Mesendoderm (in vitro differentiated cells): Measurements from ENCODE around the gene KANSL1.
"Not testable (repeated sequence)": the region's sequence is repeated elsewhere in the genome, so short reads cannot be mapped to it uniquely, and the experiment has no call there.

Source experiments
- DNase-seq: peaks from one replicate; pipeline ENCODE4 v3.0.0; 2013
- H2AK5ac ChIP-seq: 2 replicates; pipeline ENCODE4 v1.6.1; 2013; ENCODE audit warnings: low read length, inconsistent platforms
- H2BK120ac ChIP-seq: 2 replicates; pipeline ENCODE4 v1.6.1; 2013; ENCODE audit warnings: low read depth, mild to moderate bottlenecking, low read length, moderate library complexity, mixed read lengths
- H2BK15ac ChIP-seq: replicated peaks from 2 replicates; pipeline ENCODE4 v1.6.1; 2013; ENCODE audit warnings: low read depth, mild to moderate bottlenecking, moderate library complexity
- H2BK5ac ChIP-seq: 2 replicates; pipeline ENCODE4 v1.6.1; 2013; ENCODE audit warnings: low read length, inconsistent platforms
- H3K18ac ChIP-seq: 2 replicates; pipeline ENCODE4 v1.6.1; 2013; ENCODE audit warnings: mild to moderate bottlenecking, low read length, mixed read lengths
- H3K23ac ChIP-seq: one replicate; pipeline ENCODE4 v1.6.1; 2013; ENCODE audit warnings: low read length
- H3K27ac ChIP-seq: 2 replicates; pipeline ENCODE4 v1.5.1; 2013; ENCODE audit warnings: low read depth, mild to moderate bottlenecking, inconsistent platforms, low read length, moderate library complexity
- H3K27me3 ChIP-seq: 2 replicates; pipeline ENCODE4 v1.6.1; 2013; ENCODE audit warnings: low read length, control low read depth, mild to moderate bottlenecking, inconsistent platforms; ENCODE audit not compliant: insufficient read depth, poor library complexity
- H3K36me3 ChIP-seq: 2 replicates; pipeline ENCODE4 v1.6.1; 2013; ENCODE audit warnings: low read length, inconsistent platforms; ENCODE audit not compliant: control insufficient read depth, insufficient read depth
- H3K4ac ChIP-seq: one replicate; pipeline ENCODE4 v1.6.1; 2013; ENCODE audit warnings: low read depth, mild to moderate bottlenecking, low read length, moderate library complexity
- H3K4me1 ChIP-seq: 2 replicates; pipeline ENCODE4 v1.6.1; 2013; ENCODE audit warnings: low read depth, low read length, inconsistent platforms; ENCODE audit not compliant: control insufficient read depth
- H3K4me2 ChIP-seq: 2 replicates; pipeline ENCODE4 v1.6.1; 2013; ENCODE audit warnings: low read length
- H3K4me3 ChIP-seq: 2 replicates; pipeline ENCODE4 v1.5.1; 2013; ENCODE audit warnings: mild to moderate bottlenecking, low read length
- H3K56ac ChIP-seq: one replicate; pipeline ENCODE4 v1.6.1; 2013; ENCODE audit warnings: low read length
- H3K79me1 ChIP-seq: 2 replicates; pipeline ENCODE4 v1.6.1; 2013; ENCODE audit warnings: low read length, inconsistent platforms
- H3K79me2 ChIP-seq: 2 replicates; pipeline ENCODE4 v1.6.1; 2013; ENCODE audit warnings: mild to moderate bottlenecking, low read length; ENCODE audit not compliant: control insufficient read depth, insufficient read depth
- H3K9ac ChIP-seq: 2 replicates; pipeline ENCODE4 v1.6.1; 2013; ENCODE audit warnings: low read length, inconsistent platforms
- H4K5ac ChIP-seq: one replicate; pipeline ENCODE4 v1.6.1; 2013; ENCODE audit warnings: low read length
- H4K8ac ChIP-seq: one replicate; pipeline ENCODE4 v1.6.1; 2013; ENCODE audit warnings: low read depth, mild to moderate bottlenecking, control low read depth, low read length, moderate library complexity
- WGBS: extraction: QIAGEN DNeasy Blood & Tissue Kit; methylation state at CpG from one replicate; pipeline ENCODE4 v1.1.7; 2013; ENCODE audit warnings: low lambda C conversion rate, missing lambda C conversion rate; ENCODE audit not compliant: insufficient coverage; ENCODE audit errors: extremely low coverage; 5-methylcytosine and 5-hydroxymethylcytosine counted together

The KANSL1 gene

GRCh38 chr17:46106966-46107644, 86.1 kb downstream of the KANSL1 start:
- WGBS: no CpG with 5 or more reads among the region's 4 CpGs
- H2BK15ac ChIP-seq: no peak overlapping the region

GRCh38 chr17:46102806-46103205, 90.4 kb downstream of the KANSL1 start:
- not testable (repeated sequence) for H2BK5ac ChIP-seq, H3K9ac ChIP-seq, H2BK120ac ChIP-seq, H3K27me3 ChIP-seq, H4K8ac ChIP-seq, H2BK15ac ChIP-seq, H3K79me1 ChIP-seq, H3K4me3 ChIP-seq, H3K56ac ChIP-seq, H3K4me2 ChIP-seq, H3K36me3 ChIP-seq, H3K18ac ChIP-seq, H3K4ac ChIP-seq, H3K27ac ChIP-seq, H4K5ac ChIP-seq, H3K23ac ChIP-seq, H2AK5ac ChIP-seq
- DNase-seq: peak; percentile 56
- peaks cover 74% of the 10 kb centered on the region for H3K79me2 ChIP-seq
- peaks cover 12% of the 10 kb centered on the region for H3K4me1 ChIP-seq
- WGBS: no CpG with 5 or more reads among the region's 3 CpGs

More at GRCh38 chr17:46106966-46107644, 86.1 kb downstream of the KANSL1 start:
- Histone ChIP-seq H3K4ac (no peak overlapping the region), H3K27me3 (no peaks in the 10 kb centered on the region), H3K4me2 (peak overlapping the region; percentile 3), H2BK120ac (no peak overlapping the region), H4K5ac (no peak overlapping the region), H3K27ac (no peak overlapping the region), H3K23ac (no peak overlapping the region), H3K56ac (no peak overlapping the region), H3K4me1 (peaks cover 25% of the 10 kb centered on the region), H3K79me2 (peaks cover 84% of the 10 kb centered on the region), H3K9ac (no peak overlapping the region), H3K18ac (no peak overlapping the region), H3K36me3 (no peaks in the 10 kb centered on the region), H3K4me3 (no peak overlapping the region), H3K79me1 (peaks cover 16% of the 10 kb centered on the region), H2BK5ac (no peak overlapping the region), H2AK5ac (no peak overlapping the region), H4K8ac (no peak overlapping the region)
- DNase-seq: peak; percentile 87

DNA sequence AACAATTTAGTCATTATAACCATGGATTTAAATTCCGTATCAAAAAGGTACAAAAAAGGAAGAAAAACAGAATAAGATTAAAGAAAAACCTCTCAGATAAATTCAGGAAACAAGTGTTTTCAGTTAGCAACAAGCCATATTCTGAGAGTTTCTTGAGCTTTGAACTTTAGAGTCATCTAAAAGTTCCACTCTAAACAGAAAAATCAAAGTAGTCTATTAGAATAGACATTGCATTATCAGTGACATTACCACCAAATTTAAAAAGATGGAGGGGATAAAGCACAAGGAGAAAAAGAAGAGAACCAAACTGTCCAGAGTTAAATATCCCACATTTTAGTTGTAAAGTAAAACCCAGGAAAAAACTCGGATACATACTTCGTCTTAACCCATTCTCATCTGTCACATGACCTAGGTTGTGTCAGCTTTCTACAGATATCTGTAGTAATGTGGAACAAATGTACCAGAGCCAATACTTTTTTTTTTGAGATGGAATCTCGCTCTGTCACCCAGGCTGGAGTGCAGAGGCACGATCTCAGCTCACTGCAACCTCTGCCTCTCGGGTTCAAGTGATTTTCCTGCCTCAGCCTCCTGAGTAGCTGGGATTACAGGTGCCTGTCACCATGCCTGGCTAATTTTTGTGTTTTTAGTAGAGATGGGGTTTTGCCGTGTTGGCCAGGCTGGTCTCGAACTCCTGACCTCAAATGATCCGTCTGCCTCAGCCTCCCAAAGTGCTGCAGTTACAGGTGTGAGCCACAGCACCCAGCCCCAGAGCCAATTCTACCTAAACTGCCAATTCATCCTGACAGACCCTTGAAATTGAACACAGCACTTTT, 91.2 kb downstream of the KANSL1 start:
- H3K79me2 ChIP-seq: peaks cover 68% of the 10 kb centered on the region
- not testable (repeated sequence) for H3K4me2 ChIP-seq, H4K8ac ChIP-seq, H2AK5ac ChIP-seq, H3K23ac ChIP-seq, H3K18ac ChIP-seq, H3K36me3 ChIP-seq, H3K4me3 ChIP-seq, H2BK5ac ChIP-seq, H3K4ac ChIP-seq, H2BK120ac ChIP-seq, H3K4me1 ChIP-seq, H4K5ac ChIP-seq, H3K56ac ChIP-seq, H3K9ac ChIP-seq, H3K79me1 ChIP-seq, H3K27me3 ChIP-seq, H2BK15ac ChIP-seq
- WGBS: no CpG with 5 or more reads among the region's 9 CpGs
- DNase-seq: peak; percentile 55
- peak overlapping the region; percentile 51 for H3K27ac ChIP-seq

DNA sequence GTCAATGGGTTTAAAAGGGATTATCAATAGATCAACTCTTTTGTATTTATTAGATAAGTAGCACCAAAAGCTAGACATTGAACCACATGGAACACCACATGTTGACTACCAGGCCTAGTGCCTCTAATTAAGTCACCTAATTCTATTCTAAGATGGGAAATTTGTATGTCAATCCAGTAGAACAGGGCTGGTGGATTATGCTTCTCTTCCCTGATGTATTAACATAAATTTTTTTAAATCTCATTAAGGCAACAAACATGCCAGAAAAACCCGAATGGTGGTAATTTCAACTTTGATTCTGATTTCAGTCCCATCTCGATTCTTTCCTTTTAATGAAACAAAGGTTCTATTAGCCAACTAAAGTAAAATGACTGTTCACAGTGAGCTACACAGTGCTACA, 92.6 kb downstream of the KANSL1 start:
- Histone ChIP-seq H3K9ac (no peak overlapping the region), H3K4me3 (no peak overlapping the region), H4K8ac (no peak overlapping the region), H3K27me3 (no peaks in the 10 kb centered on the region), H3K79me2 (peaks cover 63% of the 10 kb centered on the region), H2AK5ac (no peak overlapping the region), H3K23ac (no peak overlapping the region), H3K36me3 (no peaks in the 10 kb centered on the region), H4K5ac (no peak overlapping the region), H3K4me2 (no peak overlapping the region), H3K27ac (peak overlapping the region; percentile 51), H3K79me1 (peaks cover 2% of the 10 kb centered on the region), H3K4ac (no peak overlapping the region), H2BK120ac (no peak overlapping the region), H2BK5ac (no peak overlapping the region), H3K4me1 (peaks cover 2% of the 10 kb centered on the region), H3K18ac (peak overlapping the region; percentile 84), H2BK15ac (peak overlapping the region; percentile 96), H3K56ac (no peak overlapping the region)
- no peak for DNase-seq
- no CpG with 5 or more reads among the region's 2 CpGs for WGBS

DNA sequence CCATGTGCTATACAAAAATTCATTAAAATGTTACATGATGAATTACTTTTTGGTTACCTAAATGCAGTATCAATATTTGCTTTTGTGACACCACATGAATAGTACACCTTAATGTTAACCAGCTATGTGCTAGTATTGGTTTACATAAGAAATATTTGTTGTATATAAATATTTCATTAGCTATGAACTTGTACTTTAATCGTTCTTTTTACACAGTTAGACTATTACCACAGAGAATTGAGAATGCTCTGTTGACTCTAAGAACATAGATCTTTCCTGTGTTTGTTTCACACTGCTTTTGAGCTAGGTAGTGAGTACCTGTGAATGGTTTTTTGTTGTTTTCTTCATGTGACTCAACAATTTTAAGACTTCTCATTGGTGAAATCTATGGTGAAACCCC, 93.4 kb downstream of the KANSL1 start:
- no peak for DNase-seq
- Histone ChIP-seq H3K27me3 (no peaks in the 10 kb centered on the region), H3K79me1 (peaks cover 2% of the 10 kb centered on the region), H4K5ac (no peak overlapping the region), H3K56ac (no peak overlapping the region), H2BK120ac (no peak overlapping the region), H3K9ac (no peak overlapping the region), H2BK5ac (no peak overlapping the region), H3K36me3 (no peaks in the 10 kb centered on the region), H3K4me1 (peaks cover 2% of the 10 kb centered on the region), H3K4me3 (no peak overlapping the region), H4K8ac (no peak overlapping the region), H3K4ac (no peak overlapping the region), H2BK15ac (no peak overlapping the region), H3K4me2 (no peak overlapping the region), H3K79me2 (peaks cover 57% of the 10 kb centered on the region), H2AK5ac (no peak overlapping the region), H3K23ac (no peak overlapping the region), H3K27ac (no peak overlapping the region), H3K18ac (no peak overlapping the region)
- WGBS: no CpG with 5 or more reads among the region's 1 CpG
